B cell (primary cell): ENCODE data around the gene WWP2. TPM values are rescaled to one million over a fixed set of nuclear protein-coding genes. Genes with fewer than 3 reads are reported as not detected.

Experiments
- ATAC-seq: fragments of 200-7000 bp; cut with Tn5 transposase; one replicate; pipeline ENCODE4 v1.10.0; 2021; ENCODE audit warnings: low read depth, mild to moderate bottlenecking, moderate number of reproducible peaks, moderate library complexity
- CTCF ChIA-PET: fragments of 350-600 bp; sonication (Branson Sonifier 250); formaldehyde crosslinking; loops from one replicate; lab custom pipeline; 2021; ENCODE audit warnings: antibody characterized with exemption, inconsistent platforms; lab: Charles Lee
- POLR2A ChIA-PET: fragments of 350-600 bp; sonication (Branson Sonifier 250); formaldehyde crosslinking; loops from one replicate; lab custom pipeline; 2021; ENCODE audit warnings: antibody characterized with exemption; lab: Charles Lee
- DNase-seq: peaks from one replicate; pipeline ENCODE4 v3.0.0; 2013
- H2AFZ ChIP-seq: 2 replicates; pipeline ENCODE4 v1.6.1; 2012; ENCODE audit warnings: mild to moderate bottlenecking, low read depth, low read length; ENCODE audit not compliant: insufficient read depth, poor library complexity, severe bottlenecking
- H3K27ac ChIP-seq, 2 donors: 1 replicate in 1 of 2; 2 replicates in 1 of 2; pipeline ENCODE4 v1.5.1; 2012 to 2013; ENCODE audit warnings: low read length in 2 of 2, mild to moderate bottlenecking in 2 of 2, moderate library complexity in 1 of 2
- H3K27me3 ChIP-seq, 4 experiments: fragments of 200-600 bp in 1 of 4; sonication (generic) in 1 of 4; replicated peaks in 1 of 4; 1 replicate in 2 of 4; 2 replicates in 2 of 4; pipeline versions ENCODE4 v1.6.1 to v1.7.0; 2013 to 2016; ENCODE audit warnings: low read length in 3 of 4, mild to moderate bottlenecking in 2 of 4, mixed read lengths in 1 of 4, moderate library complexity in 1 of 4; ENCODE audit not compliant: insufficient read depth in 4 of 4, control insufficient read depth in 3 of 4; ENCODE audit errors: control extremely low read depth in 1 of 4
- H3K36me3 ChIP-seq, 2 experiments: replicated peaks in 1 of 2; 1 replicate in 1 of 2; 2 replicates in 1 of 2; pipeline versions ENCODE4 v1.6.1 to v1.7.1; 2013; ENCODE audit warnings: low read length in 1 of 2; ENCODE audit not compliant: insufficient read depth in 2 of 2, control insufficient read depth in 1 of 2; ENCODE audit errors: control extremely low read depth in 1 of 2, extremely low read depth in 1 of 2
- H3K4me1 ChIP-seq, 2 donors: fragments of 200-600 bp in 1 of 2; sonication (generic) in 1 of 2; 1 replicate in 1 of 2; 2 replicates in 1 of 2; pipeline versions ENCODE4 v1.5.1 to v1.6.1; 2013 to 2017; ENCODE audit warnings: low read length in 2 of 2; ENCODE audit not compliant: control insufficient read depth in 2 of 2, insufficient read depth in 2 of 2
- H3K4me2 ChIP-seq: replicated peaks from 2 replicates; pipeline ENCODE3; 2012; ENCODE audit warnings: mild to moderate bottlenecking, low read depth, low read length; ENCODE audit not compliant: poor library complexity, severe bottlenecking
- H3K4me3 ChIP-seq, 5 experiments: fragments of 200-600 bp in 1 of 5; sonication (generic) in 1 of 5; 1 replicate in 3 of 5; 2 replicates in 2 of 5; pipeline versions ENCODE4 v1.5.1 to v1.7.0; 2011 to 2016; ENCODE audit warnings: low read length in 4 of 5, mild to moderate bottlenecking in 4 of 5, low read depth in 2 of 5, control low read depth in 1 of 5, moderate library complexity in 1 of 5; ENCODE audit not compliant: insufficient read depth in 1 of 5; ENCODE audit errors: control extremely low read depth in 1 of 5, extremely low read depth in 1 of 5
- H3K79me2 ChIP-seq: fragments of 200-600 bp; sonication (generic); one replicate; pipeline ENCODE4 v1.6.0; 2016; ENCODE audit warnings: low read length; ENCODE audit not compliant: control insufficient read depth, insufficient read depth
- H3K9ac ChIP-seq: fragments of 200-600 bp; sonication (generic); 2 replicates; pipeline ENCODE4 v1.6.1; 2017; ENCODE audit warnings: mild to moderate bottlenecking, low read length, moderate library complexity
- H3K9me3 ChIP-seq, 3 donors: one replicate each; pipeline versions ENCODE4 v1.6.1 to v1.7.1; 2013; ENCODE audit warnings: low read length in 2 of 3; ENCODE audit not compliant: control insufficient read depth in 2 of 3, insufficient read depth in 1 of 3; ENCODE audit errors: control extremely low read depth in 1 of 3
- H4K20me1 ChIP-seq: 2 replicates; pipeline ENCODE4 v1.6.0; 2012; ENCODE audit warnings: mild to moderate bottlenecking, low read length; ENCODE audit not compliant: insufficient read depth, control insufficient read depth, poor library complexity, severe bottlenecking
- H3K27ac Mint-ChIP-seq: one replicate; pipeline ENCODE4 v1.8.0; 2021; ENCODE audit warnings: mixed read lengths
- H3K27me3 Mint-ChIP-seq: one replicate; pipeline ENCODE4 v1.8.0; 2021; ENCODE audit warnings: mixed read lengths
- H3K4me1 Mint-ChIP-seq: one replicate; pipeline ENCODE4 v1.8.0; 2021; ENCODE audit warnings: mixed read lengths
- H3K4me3 Mint-ChIP-seq: one replicate; pipeline ENCODE4 v1.8.0; 2021; ENCODE audit warnings: mixed read lengths
- H3K9me3 Mint-ChIP-seq: one replicate; pipeline ENCODE4 v1.8.0; 2022; ENCODE audit warnings: mixed read lengths; ENCODE audit not compliant: insufficient read depth
- EZH2 ChIP-seq: IDR thresholded peaks from 2 replicates; pipeline ENCODE4 v1.6.1; 2012; ENCODE audit warnings: borderline replicate concordance, low read depth, mild to moderate bottlenecking, moderate library complexity, low read length; ENCODE audit not compliant: insufficient read depth, poor library complexity, severe bottlenecking
- WGBS: methylation state at CpG from one replicate; pipeline ENCODE4 v1.1.5; 2013; ENCODE audit warnings: missing lambda C conversion rate; ENCODE audit not compliant: insufficient coverage; 5-methylcytosine and 5-hydroxymethylcytosine counted together
- intact Hi-C: fragments of 100-400 bp; cut with micrococcal nuclease; formaldehyde crosslinking; loops from one replicate; pipeline ENCODE4 v1.10.0; 2022
- polyA plus RNA-seq: library from polyadenylated mRNA; depleted of rRNA; stranded (reverse); fragments of >200 nt; gene quantifications from 2 replicates; pipeline ENCODE4 v1.2.3, GENCODE V29; 2012
- total RNA-seq, 2 donors: library from RNA; stranded (reverse); fragments of 120-200 nt in 1 of 2; gene quantifications; 1 replicate in 1 of 2; 2 replicates in 1 of 2; pipeline versions ENCODE4 v1.2.3 to v1.2.4, GENCODE V29; 2013 to 2022
- TF ChIP-seq, protein P1 (sequence below): fragments of 200-600 bp; IDR thresholded peaks from one replicate; pipeline ENCODE4 v1.8.0; 2022; ENCODE audit warnings: antibody characterized with exemption, mild to moderate bottlenecking

Gene WWP2
- total and polyA plus RNA-seq, 2 donors (not counting 1 experiment from before 2014, with no cell fraction given) = 33.4 to 105 TPM

DNA sequence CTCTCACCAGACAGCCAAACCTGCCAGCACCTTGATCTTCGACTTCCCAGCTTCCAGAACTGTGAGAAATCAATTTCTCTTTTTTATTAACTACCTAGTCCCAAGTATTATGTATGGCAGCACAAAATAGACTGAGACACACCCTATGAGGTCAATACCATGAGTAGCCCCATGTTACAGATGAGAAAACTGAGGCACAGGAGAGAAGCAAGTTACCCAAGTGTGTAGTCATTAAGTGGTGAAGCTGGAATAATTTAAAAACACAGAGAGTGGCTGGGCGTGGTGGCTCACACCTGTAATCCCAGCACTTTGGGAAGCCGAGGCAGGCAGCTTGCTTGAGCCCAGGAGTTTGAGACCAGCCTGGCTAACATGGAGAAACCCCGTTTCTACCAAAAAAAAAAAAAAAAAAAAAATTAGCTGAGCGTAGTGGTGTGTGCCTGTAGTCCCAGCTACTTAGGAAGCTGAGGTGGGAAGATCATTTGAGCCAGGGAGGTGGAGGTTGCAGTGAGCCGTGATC is 40.6 kb upstream of the WWP2 start:
- no peak overlapping the region for H3K4me3 ChIP-seq
- TF ChIP-seq EZH2 = no peak
- TF ChIP-seq, protein P1, sequence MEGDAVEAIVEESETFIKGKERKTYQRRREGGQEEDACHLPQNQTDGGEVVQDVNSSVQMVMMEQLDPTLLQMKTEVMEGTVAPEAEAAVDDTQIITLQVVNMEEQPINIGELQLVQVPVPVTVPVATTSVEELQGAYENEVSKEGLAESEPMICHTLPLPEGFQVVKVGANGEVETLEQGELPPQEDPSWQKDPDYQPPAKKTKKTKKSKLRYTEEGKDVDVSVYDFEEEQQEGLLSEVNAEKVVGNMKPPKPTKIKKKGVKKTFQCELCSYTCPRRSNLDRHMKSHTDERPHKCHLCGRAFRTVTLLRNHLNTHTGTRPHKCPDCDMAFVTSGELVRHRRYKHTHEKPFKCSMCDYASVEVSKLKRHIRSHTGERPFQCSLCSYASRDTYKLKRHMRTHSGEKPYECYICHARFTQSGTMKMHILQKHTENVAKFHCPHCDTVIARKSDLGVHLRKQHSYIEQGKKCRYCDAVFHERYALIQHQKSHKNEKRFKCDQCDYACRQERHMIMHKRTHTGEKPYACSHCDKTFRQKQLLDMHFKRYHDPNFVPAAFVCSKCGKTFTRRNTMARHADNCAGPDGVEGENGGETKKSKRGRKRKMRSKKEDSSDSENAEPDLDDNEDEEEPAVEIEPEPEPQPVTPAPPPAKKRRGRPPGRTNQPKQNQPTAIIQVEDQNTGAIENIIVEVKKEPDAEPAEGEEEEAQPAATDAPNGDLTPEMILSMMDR = no peak
- Mint-ChIP-seq H3K4me3 (no peak overlapping the region), H3K4me1 (peaks cover 10% of the 10 kb centered on the region), H3K27ac (no peak overlapping the region), H3K27me3 (no peaks in the 10 kb centered on the region), H3K9me3 (no peaks in the 10 kb centered on the region)
- no peaks in the 10 kb centered on the region for H3K27me3 ChIP-seq
- no peaks in the 10 kb centered on the region for H4K20me1 ChIP-seq
- peaks cover 3 to 6% of the 10 kb centered on the region in 2 donors for H3K4me1 ChIP-seq
- H3K79me2 ChIP-seq = no peaks in the 10 kb centered on the region
- 100% methylated on average over 2 of the region's 6 CpGs for WGBS
- ATAC-seq (no peak), DNase-seq (no peak)
- H3K9ac ChIP-seq = no peak overlapping the region
- H2AFZ ChIP-seq = no peak overlapping the region
- no peak overlapping the region for H3K4me2 ChIP-seq
- no peaks in the 10 kb centered on the region for H3K36me3 ChIP-seq
- H3K9me3 ChIP-seq = no peaks in the 10 kb centered on the region
- no peak overlapping the region for H3K27ac ChIP-seq
- POLR2A ChIA-PET = interaction anchor here (0.7 kb wide), 1 partner anchor 198 kb away, joined by 5 read pairs; no protein-coding TSS in a partner anchor
- intact Hi-C loops = no loop called here
- CTCF ChIA-PET = interaction anchor here (1.7 kb wide), 1 partner anchor 13 kb away, joined by 6 read pairs; no protein-coding TSS in a partner anchor

DNA sequence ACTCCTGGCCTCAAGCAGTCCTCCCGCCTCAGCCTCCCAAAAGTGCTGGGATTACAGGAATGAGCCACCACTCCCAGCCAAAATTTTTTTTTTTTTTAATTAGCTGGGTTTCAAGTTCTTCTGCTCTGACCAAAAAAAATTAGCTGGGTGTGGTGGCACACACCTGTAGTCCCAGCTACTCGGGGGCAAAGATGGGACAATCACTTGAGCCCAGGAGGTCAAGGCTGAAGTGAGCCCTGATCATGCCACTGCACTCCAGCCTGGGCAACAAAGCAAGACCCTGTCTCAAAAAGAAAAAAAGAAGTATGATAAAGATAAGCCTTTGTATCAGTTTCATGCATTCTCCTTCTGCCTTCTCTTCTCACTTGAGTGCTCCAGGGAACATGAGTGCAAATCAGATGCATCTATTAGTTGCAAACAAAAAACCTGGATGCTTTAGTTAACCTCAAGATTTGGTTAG is 37.7 kb upstream of the WWP2 start:
- H3K27me3 ChIP-seq = no peaks in the 10 kb centered on the region
- Mint-ChIP-seq H3K4me3 (peak overlapping the region; percentile 99), H3K9me3 (no peaks in the 10 kb centered on the region), H3K27me3 (no peaks in the 10 kb centered on the region), H3K27ac (peak overlapping the region; percentile 26), H3K4me1 (peaks cover 17% of the 10 kb centered on the region)
- H3K9ac ChIP-seq = no peak overlapping the region
- 94% methylated on average over 2 of the region's 2 CpGs for WGBS
- no peaks in the 10 kb centered on the region for H3K36me3 ChIP-seq
- ChIA-PET POLR2A (interaction anchor here (0.8 to 1.6 kb wide), 2 partner anchors 28 to 30 kb away, joined by 3 read pairs; partner anchors contain the start of gene NOB1), CTCF (interaction anchor here (0.8 to 2.2 kb wide), 4 partner anchors 8 to 30 kb away, joined by 3 to 10 read pairs (median 6); partner anchors contain the start of gene NOB1)
- no peak overlapping the region for H2AFZ ChIP-seq
- H4K20me1 ChIP-seq = no peaks in the 10 kb centered on the region
- no peak overlapping the region for H3K4me3 ChIP-seq
- H3K4me1 ChIP-seq = peaks cover 11 to 15% of the 10 kb centered on the region in 2 donors
- DNase-seq (no peak), ATAC-seq (no peak)
- no peak overlapping the region for H3K4me2 ChIP-seq
- no peaks in the 10 kb centered on the region for H3K79me2 ChIP-seq
- no peaks in the 10 kb centered on the region for H3K9me3 ChIP-seq
- intact Hi-C loops = no loop called here
- TF ChIP-seq EZH2 = no peak
- TF ChIP-seq, protein P1 = no peak
- H3K27ac ChIP-seq = no peak overlapping the region
